A549 (cell line): ENCODE data around the gene INCA1. TPM values are rescaled to one million over a fixed set of nuclear protein-coding genes. Genes with fewer than 3 reads are reported as not detected.

Experiments used
- ATAC-seq, 2 experiments: fragments of 200-7000 bp in 1 of 2; fragments of >200 bp in 1 of 2; cut with Nextera tagmentation in 1 of 2; cut with Tn5 transposase in 1 of 2; 3 replicates each; pipeline versions ENCODE4 v1.8.0 to v1.9.1; 2018 to 2020; ENCODE audit warnings: mild to moderate bottlenecking in 1 of 2, moderate library complexity in 1 of 2
- CTCF ChIA-PET: fragments of 300-600 bp; sonication (Branson Sonifier 250); formaldehyde crosslinking; extraction: SDS; loops from one replicate; lab custom pipeline; 2021; ENCODE audit warnings: antibody characterized with exemption, inconsistent platforms; lab: Yijun Ruan, JAX
- POLR2A ChIA-PET: fragments of 350-600 bp; formaldehyde crosslinking; extraction: SDS; loops from one replicate; lab custom pipeline; 2021; ENCODE audit warnings: antibody characterized with exemption, inconsistent platforms; lab: Yijun Ruan, JAX
- DNase-seq, 2 experiments: peaks; one replicate each; pipeline versions ENCODE4 v3.0.0 to v3.0.0-alpha.2; 2011 to 2016; ENCODE audit warnings: low read depth in 1 of 2, low spot score in 1 of 2
- FAIRE-seq: peaks from 2 replicates; lab custom pipeline; 2011; peaks lifted over from hg19 to GRCh38; lab: Jason Lieb, UNC
- H3K27ac ChIP-seq, 2 experiments: fragments of >200 bp; sonication (Bioruptor Twin); formaldehyde crosslinking; 3 replicates each; pipeline ENCODE4 v1.5.1; 2016 to 2017
- H3K4me1 ChIP-seq: fragments of >200 bp; sonication (Bioruptor Twin); formaldehyde crosslinking; 3 replicates; pipeline ENCODE4 v1.6.1; 2016
- H3K4me2 ChIP-seq: fragments of >200 bp; sonication (Bioruptor Twin); formaldehyde crosslinking; 3 replicates; pipeline ENCODE4 v1.6.1; 2016
- H3K4me3 ChIP-seq: fragments of >200 bp; sonication (Bioruptor Twin); formaldehyde crosslinking; 3 replicates; pipeline ENCODE4 v1.5.1; 2016
- H3K9me3 ChIP-seq: fragments of >200 bp; sonication (Bioruptor Twin); formaldehyde crosslinking; 3 replicates; pipeline ENCODE4 v1.6.1; 2016
- CEBPB ChIP-seq, 2 experiments: fragments of >200 bp in 1 of 2; sonication (Bioruptor Twin) in 1 of 2; formaldehyde crosslinking in 1 of 2; IDR thresholded peaks; 2 replicates each; pipeline ENCODE4 v1.6.1; 2012 to 2016
- CTCF ChIP-seq: fragments of >200 bp; sonication (Bioruptor Twin); formaldehyde crosslinking; IDR thresholded peaks from 3 replicates; pipeline ENCODE4 v1.5.1; 2016
- E2F6 ChIP-seq: IDR thresholded peaks from 2 replicates; pipeline ENCODE4 v1.6.1; 2012; ENCODE audit warnings: low read depth, borderline replicate concordance
- EP300 ChIP-seq, 2 experiments: fragments of >200 bp; sonication (Bioruptor Twin); formaldehyde crosslinking; IDR thresholded peaks; 2 replicates in 1 of 2; 3 replicates in 1 of 2; pipeline ENCODE4 v1.6.1; 2016 to 2017
- FOSL2 ChIP-seq, 2 experiments: fragments of 450-650 bp in 1 of 2; fragments of >200 bp in 1 of 2; sonication (Bioruptor Twin) in 1 of 2; formaldehyde crosslinking; IDR thresholded peaks; 2 replicates each; pipeline versions ENCODE4 v1.5.0 to v1.6.1; 2016 to 2020; ENCODE audit warnings: mild to moderate bottlenecking in 1 of 2, moderate library complexity in 1 of 2
- FOXS1 ChIP-seq: fragments of 250-450 bp; sonication (Bioruptor Pico); IDR thresholded peaks from 2 replicates; pipeline ENCODE4 v1.5.0; 2020; ENCODE audit warnings: mild to moderate bottlenecking, moderate library complexity
- GATA3 ChIP-seq: IDR thresholded peaks from 2 replicates; pipeline ENCODE4 v1.6.1; 2012; ENCODE audit warnings: borderline replicate concordance
- HDAC2 ChIP-seq: fragments of 200-600 bp; sonication (generic); IDR thresholded peaks from 2 replicates; pipeline ENCODE4 v1.6.1; 2016
- HOXB5 ChIP-seq: fragments of 250-450 bp; sonication (Bioruptor Pico); IDR thresholded peaks from 2 replicates; pipeline ENCODE4 v1.5.0; 2020; ENCODE audit warnings: mild to moderate bottlenecking, moderate library complexity
- JUN ChIP-seq, 2 experiments: fragments of >200 bp; sonication (Bioruptor Twin); formaldehyde crosslinking; IDR thresholded peaks; 2 replicates in 1 of 2; 3 replicates in 1 of 2; pipeline ENCODE4 v1.6.1; 2016 to 2017
- JUNB ChIP-seq: fragments of >200 bp; sonication (Bioruptor Twin); formaldehyde crosslinking; IDR thresholded peaks from 2 replicates; pipeline ENCODE4 v1.6.1; 2016
- KDM1A ChIP-seq: fragments of 200-600 bp; sonication (generic); IDR thresholded peaks from 2 replicates; pipeline ENCODE4 v1.6.1; 2016; ENCODE audit warnings: low read depth, mild to moderate bottlenecking
- KDM5A ChIP-seq: fragments of 200-600 bp; sonication (generic); IDR thresholded peaks from 2 replicates; pipeline ENCODE4 v1.6.1; 2016; ENCODE audit warnings: antibody characterized with exemption, mild to moderate bottlenecking
- MAX ChIP-seq: IDR thresholded peaks from 2 replicates; pipeline ENCODE4 v1.6.1; 2012
- MYC ChIP-seq: IDR thresholded peaks from 2 replicates; pipeline ENCODE4 v1.6.1; 2012; ENCODE audit warnings: mild to moderate bottlenecking, inconsistent platforms, low read length, improper control_type of control experiment, borderline replicate concordance
- PBX3 ChIP-seq: IDR thresholded peaks from 2 replicates; pipeline ENCODE4 v1.6.1; 2012
- PHF8 ChIP-seq: fragments of 200-600 bp; sonication (generic); IDR thresholded peaks from 2 replicates; pipeline ENCODE4 v1.6.1; 2016; ENCODE audit warnings: low read depth, mild to moderate bottlenecking, antibody characterized with exemption, moderate library complexity, borderline replicate concordance
- POLR2A ChIP-seq: IDR thresholded peaks from 2 replicates; pipeline ENCODE4 v1.6.1; 2012; ENCODE audit warnings: mild to moderate bottlenecking, low read length
- RAD21 ChIP-seq, 2 experiments: fragments of >200 bp in 1 of 2; sonication (Bioruptor Twin) in 1 of 2; formaldehyde crosslinking in 1 of 2; IDR thresholded peaks in 1 of 2; conservative IDR thresholded peaks in 1 of 2; 2 replicates in 1 of 2; 3 replicates in 1 of 2; pipeline ENCODE4 v1.6.1; 2012 to 2018; ENCODE audit warnings: inconsistent platforms in 1 of 2
- RNF2 ChIP-seq: fragments of 200-600 bp; sonication (generic); IDR thresholded peaks from 2 replicates; pipeline ENCODE4 v1.6.1; 2016; ENCODE audit warnings: low read depth, mild to moderate bottlenecking, antibody characterized with exemption, moderate library complexity, borderline replicate concordance
- SMC3 ChIP-seq: fragments of >200 bp; sonication (Bioruptor Twin); formaldehyde crosslinking; IDR thresholded peaks from 3 replicates; pipeline ENCODE4 v1.6.1; 2018; ENCODE audit warnings: inconsistent platforms
- TFCP2L1 ChIP-seq: fragments of 250-450 bp; sonication (Bioruptor Pico); IDR thresholded peaks from 2 replicates; pipeline ENCODE4 v1.5.0; 2021; ENCODE audit warnings: mild to moderate bottlenecking
- ZC3H11A ChIP-seq: fragments of 450-650 bp; IDR thresholded peaks from 2 replicates; pipeline ENCODE4 v1.6.1; 2014; ENCODE audit warnings: antibody characterized with exemption, mild to moderate bottlenecking
- WGBS: methylation state at CpG from one replicate; pipeline ENCODE4 v1.1.6; 2017; ENCODE audit errors: missing lambda C conversion rate; 5-methylcytosine and 5-hydroxymethylcytosine counted together
- polyA plus RNA-seq, 4 experiments: library from polyadenylated mRNA; depleted of rRNA in 3 of 4; stranded (reverse); fragments of >200 nt; fragmentation: RNase III in 1 of 4; extraction: RNeasy Plus Mini Kit Qiagen cat#74134 plus additional on column Dnase treatment in 1 of 4; gene quantifications; 2 replicates in 3 of 4; 3 replicates in 1 of 4; pipeline ENCODE4 v1.2.3, GENCODE V29; 2011 to 2017

The INCA1 gene
- polyA plus RNA-seq, 2 of the 4 experiments (the other 2 are of a cell fraction) = 0.66 to 1.1 TPM

- peak within 1 kb of the TSS; percentile 99 for H3K27ac ChIP-seq
- peak within 1 kb of the TSS; percentile 98 for H3K4me3 ChIP-seq
- H3K4me2 ChIP-seq = peak within 1 kb of the TSS; percentile 99
- WGBS = 11% methylated on average over 7 of the region's 7 CpGs
- H3K4me1 ChIP-seq = peaks cover 35% of the 10 kb centered on the region
- ATAC-seq (no peak), DNase-seq (peak in 1 of 2 experiments; percentile 40), FAIRE-seq (no peak)
- TF ChIP-seq HDAC2 (no peak), POLR2A (peak; percentile 69), CEBPB (IDR thresholded peaks at IDR 0.05) (peak in 1 of 2 experiments; percentile 7; a peak in 1 of 4 replicates), EP300 (IDR thresholded peaks at IDR 0.05) (0 out of 5 replicates have a peak, but pooled peaks of 1 of the 2 experiments have one; percentile 11), MAX (peak; percentile 57)
- H3K9me3 ChIP-seq = no peaks in the 10 kb centered on the region
- ChIA-PET POLR2A (interaction anchor here (4.4 to 4.9 kb wide), 2 partner anchors 11 to 15 kb away, joined by 68 to 78 read pairs; partner anchors contain the start of genes RNF167, SLC25A11 and SPAG7), CTCF (interaction anchor here (1.1 to 7.1 kb wide), 6 partner anchors 14 to 42 kb away, joined by 4 to 63 read pairs (median 7); partner anchors contain the start of genes CAMTA2 and SPAG7)
Measured at GRCh38 chr17:4950746-4951204, 46.5 kb downstream of the INCA1 start, which contains the start of gene ENO3. TSS of gene ENO3 (plus strand) at chr17:4951119. CDS start at chr17:4951830, 711 bp downstream.

GRCh38 chr17:4950075-4950745, 47.1 kb downstream of the INCA1 start:
- DNase-seq (peak; percentile 36 to 57), ATAC-seq (peak; percentile 36 to 39), FAIRE-seq (no peak)
- Histone ChIP-seq H3K27ac (peak overlapping the region; percentile 99), H3K4me1 (peaks cover 41% of the 10 kb centered on the region), H3K4me2 (peak overlapping the region; percentile 99), H3K4me3 (peak overlapping the region; percentile 98), H3K9me3 (no peaks in the 10 kb centered on the region)
- ChIA-PET POLR2A (interaction anchor here (4.4 to 4.9 kb wide), 2 partner anchors 10 to 16 kb away, joined by 68 to 78 read pairs; partner anchors contain the start of genes RNF167, SLC25A11 and SPAG7), CTCF (interaction anchor here (1.1 to 7.1 kb wide), 5 partner anchors 15 to 41 kb away, joined by 3 to 63 read pairs (median 7); partner anchors contain the start of gene SPAG7)
- 1% methylated on average over 32 of the region's 52 CpGs for WGBS
- TF ChIP-seq RAD21 (conservative IDR thresholded peaks at IDR 0.05 in 1 of 2, IDR thresholded peaks at IDR 0.05 in 1 of 2) = no peak
- 0 out of 2 replicates have a peak, but pooled peaks have one; percentile 62 for TF ChIP-seq TFCP2L1 (CRISPR knock-in tag)
- TF ChIP-seq PBX3 = peak; percentile 58; the same call in 1 of the 2 replicates
- peak; percentile 69 for TF ChIP-seq FOSL2 (IDR thresholded peaks at IDR 0.05)
- TF ChIP-seq FOSL2 (CRISPR knock-in tag; IDR thresholded peaks at IDR 0.05) = peak; percentile 64
- TF ChIP-seq SMC3 = peak; percentile 3; the same call in 1 of the 3 replicates
- TF ChIP-seq JUN (IDR thresholded peaks at IDR 0.05) = peak; percentile 64 to 95; a peak in 3 of 5 replicates
- TF ChIP-seq JUNB = peak; percentile 49
- peak; percentile 31 for TF ChIP-seq POLR2A
- TF ChIP-seq EP300 (IDR thresholded peaks at IDR 0.05) = no peak; a peak in 1 of 5 replicates
- peak; percentile 12; the same call in 1 of the 2 replicates for TF ChIP-seq PHF8
- 0 out of 2 replicates have a peak, but pooled peaks have one; percentile 12 for TF ChIP-seq MAX
- TF ChIP-seq MYC = no peak

GRCh38 chr17:4949321-4950074, 47.8 kb downstream of the INCA1 start:
- peak; percentile 32 to 40 for ATAC-seq
- Histone ChIP-seq H3K4me1 (peaks cover 48% of the 10 kb centered on the region), H3K4me3 (peak overlapping the region; percentile 98), H3K9me3 (no peaks in the 10 kb centered on the region), H3K4me2 (peak overlapping the region; percentile 99), H3K27ac (peak overlapping the region; percentile 99)
- CTCF ChIA-PET = interaction anchor here (0.6 to 7.1 kb wide), 4 partner anchors 16 to 18 kb away, joined by 3 to 63 read pairs (median 3); partner anchors contain the start of gene SPAG7
- no peak for FAIRE-seq
- WGBS = under 1% methylated on average over 29 of the region's 75 CpGs
- POLR2A ChIA-PET = interaction anchor here (1.0 to 5.3 kb wide), 7 partner anchors 10 to 239 kb away, joined by 3 to 78 read pairs (median 8); partner anchors contain the start of genes ARRB2, INCA1, KIF1C and RNF167
- DNase-seq = peak; percentile 83 to 92
- TF ChIP-seq TFCP2L1 (CRISPR knock-in tag) (peak; percentile 64; the same call in 1 of the 2 replicates), HOXB5 (CRISPR knock-in tag) (peak; percentile 80; the same call in 1 of the 2 replicates), CTCF (no peak), RNF2 (no peak), E2F6 (peak; percentile 98), FOXS1 (CRISPR knock-in tag) (no peak), KDM1A (no peak), ZC3H11A (no peak), EP300 (IDR thresholded peaks at IDR 0.05) (peak in 1 of 2 experiments; percentile 45; a peak in 2 of 5 replicates), GATA3 (0 out of 2 replicates have a peak, but pooled peaks have one; percentile 12), KDM5A (no peak)
